HG03066 (cell line): Measurements from ENCODE around the gene ZNF618.

ENCODE experiments used
- ATAC-seq: cut with Tn5 transposase; IDR thresholded peaks from one replicate; pipeline ENCODE4 v1.9.1; 2021; ENCODE audit warnings: low read depth; ENCODE audit not compliant: unreplicated experiment

Gene ZNF618

DNA sequence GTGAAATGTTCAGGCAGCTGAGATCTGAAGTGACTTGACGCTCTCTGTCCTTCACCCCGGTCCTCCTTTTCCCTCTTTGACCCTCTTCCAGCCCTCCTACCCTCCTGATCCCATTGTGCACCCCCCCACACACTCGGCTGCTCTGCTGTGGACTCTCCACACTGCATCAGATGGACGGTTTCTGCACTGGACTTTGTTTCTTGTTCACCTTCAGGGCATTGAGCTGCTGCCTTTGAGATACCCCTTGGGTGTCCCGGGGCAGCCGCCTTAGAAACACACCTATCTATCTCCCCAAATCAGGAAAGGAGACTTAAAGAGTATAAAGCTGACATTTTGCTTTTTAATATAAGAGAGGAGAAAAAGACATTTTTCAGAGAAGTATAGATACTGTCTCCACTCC, 174.5 kb downstream of the ZNF618 start:
- no peak for ATAC-seq

DNA sequence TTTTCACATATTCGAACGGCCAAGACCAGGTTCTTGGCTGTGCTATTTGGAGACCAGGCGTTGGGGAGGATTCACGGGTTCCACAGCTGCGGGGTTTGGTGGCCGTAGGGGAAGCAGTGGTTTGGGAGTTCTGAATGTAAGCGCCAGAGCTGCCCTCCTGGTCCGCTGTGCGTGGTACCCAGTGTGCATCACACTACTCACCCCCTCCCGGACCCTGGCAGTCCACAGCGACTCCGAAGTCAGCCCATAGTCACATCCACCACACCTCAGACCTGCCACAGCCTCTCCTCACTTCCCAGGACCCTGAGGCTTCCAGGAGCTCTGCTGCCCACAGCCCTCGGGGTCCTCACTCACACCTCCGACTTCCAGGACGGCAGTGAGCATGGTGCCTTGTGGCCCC, 175.2 kb downstream of the ZNF618 start:
- no peak for ATAC-seq

DNA sequence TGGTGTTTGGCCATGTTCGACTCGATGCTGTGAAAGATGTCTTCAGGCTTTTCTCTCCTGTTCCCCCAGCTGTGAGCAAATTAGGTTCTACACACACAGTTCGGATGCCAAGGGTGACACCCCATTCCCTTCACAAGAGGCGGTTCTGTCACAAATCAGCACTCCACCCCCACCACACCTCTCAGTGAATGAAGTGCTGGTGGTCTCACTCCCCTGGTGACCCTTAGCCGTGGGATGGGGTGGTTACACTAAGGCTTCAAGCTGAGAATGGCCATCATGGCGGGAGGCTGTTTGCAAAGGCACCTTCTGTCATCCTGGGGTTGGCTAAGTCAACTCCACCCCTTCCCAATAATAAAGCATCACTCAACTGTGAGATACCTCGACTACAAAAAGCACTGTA, 175.6 kb downstream of the ZNF618 start:
- ATAC-seq: no peak

DNA sequence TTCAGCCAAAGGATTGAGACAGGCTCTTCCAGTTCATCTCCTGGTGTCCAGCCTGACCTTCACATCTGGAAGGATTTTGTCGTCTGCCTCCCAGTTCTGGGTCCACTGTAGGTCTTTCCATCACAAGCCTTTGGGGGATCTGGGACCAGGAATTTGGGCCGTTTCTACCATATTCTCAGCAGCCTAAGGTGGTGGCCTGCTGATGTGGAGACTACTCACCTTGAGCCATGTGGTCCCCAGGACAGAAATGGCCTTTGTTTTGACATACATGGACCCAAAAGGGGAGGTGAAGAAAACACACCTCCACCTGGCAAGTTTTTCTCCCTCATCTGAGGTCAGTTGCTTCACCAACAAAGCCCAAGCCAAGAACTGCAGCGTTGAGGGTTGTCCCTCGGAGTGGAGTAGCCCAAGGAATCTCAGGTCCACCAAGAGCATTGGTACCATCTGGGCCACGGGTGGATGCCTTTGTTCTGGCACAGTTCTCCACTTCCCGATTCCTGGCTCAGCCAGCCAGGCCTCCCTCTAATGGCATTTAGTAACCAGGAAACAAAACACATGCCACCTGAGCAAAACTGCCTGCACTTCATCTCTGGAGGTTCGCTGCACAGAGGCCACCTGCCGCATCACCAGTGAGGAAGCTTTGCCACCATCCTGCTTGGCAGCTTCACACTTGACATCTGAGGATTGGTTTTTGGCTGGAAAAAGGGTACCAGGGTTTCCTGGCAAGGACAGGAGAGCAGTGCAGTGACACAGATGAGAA, 177.3 kb downstream of the ZNF618 start:
- ATAC-seq: no peak

DNA sequence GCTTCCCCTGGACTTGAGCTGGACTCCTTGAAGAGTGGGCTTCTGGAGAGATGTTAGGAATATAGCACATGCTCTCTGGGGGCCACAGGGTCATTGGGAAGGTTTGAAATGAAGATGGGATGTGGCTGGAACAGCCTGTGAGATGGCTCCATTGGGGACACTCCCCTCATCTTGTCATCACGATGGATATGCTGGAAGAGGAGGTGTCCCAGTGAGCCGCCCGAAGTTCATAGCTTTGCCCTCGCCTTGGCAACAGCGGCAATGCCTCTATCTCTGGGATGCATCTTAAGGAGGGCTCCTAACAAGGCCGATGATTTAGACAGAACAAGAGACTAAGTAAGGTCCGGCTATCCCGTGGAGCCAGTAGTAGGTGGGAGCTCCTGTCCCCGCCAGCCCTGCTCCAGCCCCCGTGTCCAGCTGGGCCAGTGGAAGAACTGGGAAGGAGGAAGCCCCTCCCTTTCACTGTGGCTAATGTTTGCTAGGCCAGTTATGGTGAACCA, 178.1 kb downstream of the ZNF618 start:
- ATAC-seq: no peak

DNA sequence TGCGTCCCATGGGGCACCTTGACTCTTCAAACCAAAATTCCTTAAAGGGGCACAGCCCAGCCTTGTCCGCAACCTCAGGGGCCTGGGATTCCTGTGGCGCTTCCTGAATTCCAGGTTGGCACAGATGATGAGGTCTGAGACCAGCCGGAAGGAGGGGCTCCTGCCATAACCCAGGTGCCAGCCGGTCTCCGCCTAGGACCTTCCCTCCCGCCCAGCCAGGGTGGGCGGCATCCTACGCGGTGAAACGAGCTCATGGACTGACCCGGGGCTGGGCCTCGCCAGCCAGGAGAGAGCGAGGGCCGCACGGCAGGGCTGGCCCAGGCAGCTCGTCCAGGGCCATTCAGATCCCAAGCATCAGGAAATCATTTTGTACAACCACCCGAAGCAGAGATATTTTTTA, 179.0 kb downstream of the ZNF618 start:
- no peak for ATAC-seq

DNA sequence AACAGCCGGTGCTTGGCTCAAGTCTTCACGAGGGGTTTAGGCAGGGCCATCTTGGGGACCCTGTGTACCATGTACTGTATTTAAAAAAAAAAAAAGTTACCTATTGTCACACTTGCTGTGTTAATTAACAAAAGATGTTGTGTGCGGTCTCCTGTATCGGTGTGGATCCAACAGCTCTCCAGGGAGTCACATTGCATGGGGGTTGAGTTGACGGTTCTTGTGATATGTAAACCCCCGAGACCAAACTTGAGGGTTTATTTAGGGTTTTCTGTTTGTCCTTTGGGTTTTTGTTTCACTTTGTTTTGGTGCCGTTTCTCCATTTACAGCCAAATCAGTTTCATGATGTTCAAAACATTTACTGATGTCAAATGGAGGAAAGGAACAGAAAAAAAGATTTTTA, 179.8 kb downstream of the ZNF618 start:
- no peak for ATAC-seq

DNA sequence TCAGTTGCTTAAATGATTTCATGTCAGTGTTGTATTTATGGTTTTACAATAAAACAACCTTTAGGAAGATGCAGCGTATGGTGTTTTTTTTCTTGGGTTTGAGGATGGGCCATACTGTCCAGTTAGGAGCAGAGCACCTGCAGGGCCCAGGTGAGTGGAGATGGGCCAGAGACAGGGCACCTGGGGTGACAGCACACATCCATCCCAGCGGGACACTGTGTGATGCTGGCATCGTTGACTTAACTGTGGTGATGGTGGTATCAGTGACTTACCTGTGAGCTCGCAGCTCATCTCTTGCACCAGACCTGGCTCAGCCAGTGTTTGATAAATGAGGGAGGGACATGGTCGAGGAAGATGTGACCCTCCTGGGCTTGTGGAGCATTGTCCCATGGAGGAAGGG, 180.4 kb downstream of the ZNF618 start:
- no peak for ATAC-seq

DNA sequence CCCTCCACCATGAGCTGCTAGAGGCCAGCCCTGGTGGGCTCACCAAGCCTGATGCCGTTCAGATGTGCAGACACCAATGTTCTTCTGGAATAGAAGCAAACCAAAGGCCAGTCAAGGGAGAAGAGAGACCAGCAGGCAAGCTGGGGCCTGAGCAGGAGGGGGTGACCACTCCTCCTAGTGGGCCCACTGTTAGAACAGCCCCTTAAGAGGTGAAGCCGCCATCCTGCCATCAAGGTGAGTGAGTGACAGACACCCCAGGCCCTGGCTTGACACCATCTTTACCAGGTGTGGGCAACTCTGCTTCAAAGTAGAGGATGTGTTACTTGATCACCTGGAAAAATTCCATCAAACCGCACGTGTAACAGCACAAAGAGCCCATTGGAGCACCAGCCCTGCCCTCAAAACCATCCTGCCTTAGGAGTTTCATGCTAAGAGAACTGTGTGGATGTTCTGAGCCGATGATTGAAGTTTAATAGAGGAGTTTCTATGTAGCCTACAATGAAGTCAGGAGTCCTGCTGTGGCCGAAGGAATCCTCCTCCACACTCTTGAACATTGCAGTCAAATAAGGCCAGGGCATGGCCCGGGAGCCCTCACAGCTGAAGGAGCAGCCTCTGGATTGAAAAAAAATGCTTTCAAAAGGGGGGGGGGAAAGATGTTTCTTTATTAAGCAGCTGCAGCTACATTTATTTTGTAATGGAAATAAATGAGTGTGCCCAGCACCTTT, 181.2 kb downstream of the ZNF618 start:
- ATAC-seq: no peak

DNA sequence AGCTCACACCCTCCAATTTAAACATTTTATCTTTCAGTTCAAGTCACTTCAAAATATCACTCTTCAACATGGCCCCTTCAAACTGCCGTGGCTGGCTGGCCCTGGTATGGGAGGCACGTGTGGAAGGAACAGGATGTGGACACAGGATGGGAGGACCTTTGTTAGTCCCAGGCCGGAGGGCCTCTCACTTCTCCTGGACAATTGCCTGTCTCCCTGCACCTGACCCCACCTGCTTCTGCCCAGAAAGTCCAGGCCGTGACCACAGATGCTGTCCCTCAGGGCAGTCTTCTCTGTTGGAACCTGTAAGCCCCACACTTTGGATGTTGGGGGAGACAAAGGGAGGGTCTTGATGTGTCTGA, 182.6 kb downstream of the ZNF618 start:
- no peak for ATAC-seq

DNA sequence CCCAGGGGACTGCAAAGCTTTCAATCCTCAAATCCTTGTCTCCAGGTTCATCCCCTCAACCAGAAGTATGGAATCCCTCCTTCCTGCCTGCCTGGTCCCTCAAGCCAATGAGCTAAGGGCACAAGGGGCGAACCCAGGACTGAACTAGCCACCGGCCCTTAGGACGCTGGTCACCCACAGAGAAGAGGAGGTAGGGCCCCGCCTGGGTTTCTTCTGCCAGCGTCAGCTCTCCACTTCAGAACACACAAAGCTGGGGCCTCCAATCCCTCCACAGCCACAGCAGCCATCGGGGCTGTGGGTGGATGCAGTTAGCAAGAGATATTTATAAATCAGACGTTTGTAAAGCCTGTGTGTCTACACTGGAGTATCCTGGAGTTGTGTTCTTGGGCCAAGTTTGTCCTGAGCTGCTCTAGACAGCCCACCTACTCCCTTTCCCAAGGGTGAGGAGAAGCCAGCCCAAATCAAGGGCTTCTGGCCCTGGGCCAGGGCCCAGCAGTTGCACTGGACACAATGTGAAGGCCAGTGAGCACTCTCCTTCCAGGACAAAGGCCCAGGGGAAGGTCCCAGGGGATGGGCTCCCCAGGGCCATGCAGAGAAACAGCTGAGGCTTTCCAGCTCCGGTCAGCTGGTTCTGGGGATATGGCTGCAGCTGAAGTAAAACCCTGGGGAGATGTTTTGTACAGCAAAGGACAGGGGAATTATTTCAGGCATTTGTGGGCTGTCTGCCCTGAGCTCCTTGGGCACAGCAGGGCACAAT, 183.1 kb downstream of the ZNF618 start:
- ATAC-seq: no peak

DNA sequence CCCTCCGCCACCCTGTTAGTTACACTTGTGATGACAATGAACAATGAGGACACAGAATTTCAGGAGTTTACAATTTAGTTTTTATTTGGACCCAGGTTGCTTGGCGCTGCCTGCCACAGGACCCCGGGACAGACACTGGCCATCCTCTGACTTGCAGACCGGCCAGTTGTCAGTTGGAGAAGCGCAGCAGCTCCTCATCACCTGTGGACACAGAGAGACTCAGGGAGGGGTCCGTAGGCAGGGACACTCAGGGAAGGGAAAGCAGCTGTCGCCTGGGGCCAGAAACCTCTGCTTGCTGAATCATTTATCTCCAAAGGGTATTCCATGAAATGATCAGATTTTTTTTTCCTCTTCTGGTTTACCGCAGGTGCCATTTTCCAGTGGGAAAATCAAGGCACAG, 184.0 kb downstream of the ZNF618 start:
- no peak for ATAC-seq

DNA sequence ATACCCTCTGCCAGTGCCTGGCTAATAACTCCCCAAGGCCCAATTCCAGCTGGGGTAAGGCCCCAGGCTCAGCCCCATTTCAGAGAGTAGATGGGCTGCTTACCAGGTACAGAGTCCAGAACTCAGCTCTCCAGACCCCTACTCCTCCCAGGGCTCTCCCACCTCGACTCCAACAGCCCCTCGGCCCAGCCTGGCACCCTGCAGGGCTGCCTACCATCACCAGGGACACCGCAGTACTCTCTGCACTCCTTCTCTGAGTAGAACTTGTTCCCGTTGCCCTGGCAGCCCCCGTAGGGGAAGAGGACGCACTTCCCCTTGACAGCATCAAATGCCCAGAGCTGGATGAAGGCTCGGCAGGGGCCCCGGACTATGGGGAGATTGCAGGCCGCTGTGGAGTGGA, 184.6 kb downstream of the ZNF618 start:
- ATAC-seq: no peak

DNA sequence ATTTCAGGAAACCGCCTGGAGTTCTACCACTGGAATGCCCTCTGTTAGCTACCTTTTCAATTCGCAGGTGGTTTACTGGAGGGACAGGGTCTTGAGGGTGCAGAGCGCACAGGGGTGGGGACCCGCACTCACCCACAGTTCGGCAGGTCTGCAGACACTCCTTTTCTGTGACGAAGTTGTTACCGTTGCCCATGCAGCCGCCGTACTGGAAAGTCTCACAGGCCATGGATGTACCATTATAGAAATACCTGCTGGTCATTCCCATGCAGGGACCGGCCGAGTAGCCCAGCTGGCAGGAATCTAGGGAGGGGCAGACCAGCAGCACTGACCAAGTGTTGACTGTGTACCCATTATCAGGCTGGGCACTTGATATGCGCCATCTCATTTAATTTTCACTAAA, 185.2 kb downstream of the ZNF618 start:
- no peak for ATAC-seq

DNA sequence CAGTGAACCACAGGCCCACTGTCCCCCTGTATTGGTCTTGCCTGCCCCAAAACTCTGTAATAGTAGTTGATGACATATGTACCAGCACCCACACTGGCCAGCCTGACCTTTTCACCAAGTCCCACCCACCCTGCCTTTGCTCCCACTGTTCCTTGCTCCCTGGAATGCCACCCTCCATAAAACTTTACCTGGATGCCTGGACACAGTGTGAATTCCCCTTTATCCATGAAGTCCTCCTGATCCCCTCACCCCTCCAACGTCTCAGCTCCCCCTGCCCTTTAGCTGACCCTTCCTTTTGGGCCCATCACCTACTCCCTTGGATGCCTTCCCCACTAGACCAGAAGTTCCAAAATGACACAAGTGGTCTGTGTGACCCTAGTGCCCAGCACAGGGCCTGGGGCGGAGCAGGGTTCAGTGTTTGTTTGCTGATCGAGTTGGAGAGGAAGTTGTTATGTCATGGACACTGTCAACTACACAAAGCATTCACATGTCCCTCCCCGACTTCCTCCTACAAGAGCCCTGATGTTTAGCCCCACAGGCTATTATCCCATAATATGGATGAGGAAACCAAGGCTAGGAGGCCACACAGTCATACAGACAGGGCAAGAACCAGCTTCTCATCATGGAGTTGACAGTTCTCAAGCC, 185.8 kb downstream of the ZNF618 start:
- ATAC-seq: no peak

DNA sequence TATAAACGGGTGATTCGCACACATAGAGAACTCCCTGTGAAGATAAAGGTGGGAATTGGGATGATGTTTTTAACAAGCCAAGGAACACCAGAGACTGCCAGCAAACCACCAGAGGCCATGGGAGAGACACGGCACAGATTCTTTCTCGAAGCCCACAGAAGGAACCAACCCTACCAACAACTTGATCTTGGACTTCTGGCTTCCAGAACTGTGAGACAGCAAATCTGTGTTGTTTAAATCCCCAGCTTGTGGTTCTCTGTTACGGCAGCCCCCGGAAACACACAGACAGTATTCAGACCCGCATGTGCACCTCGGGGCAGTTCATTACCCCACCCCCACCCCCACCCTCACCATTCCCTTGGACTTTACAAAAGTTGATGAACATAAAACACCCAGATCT, 189.2 kb downstream of the ZNF618 start:
- ATAC-seq: no peak

DNA sequence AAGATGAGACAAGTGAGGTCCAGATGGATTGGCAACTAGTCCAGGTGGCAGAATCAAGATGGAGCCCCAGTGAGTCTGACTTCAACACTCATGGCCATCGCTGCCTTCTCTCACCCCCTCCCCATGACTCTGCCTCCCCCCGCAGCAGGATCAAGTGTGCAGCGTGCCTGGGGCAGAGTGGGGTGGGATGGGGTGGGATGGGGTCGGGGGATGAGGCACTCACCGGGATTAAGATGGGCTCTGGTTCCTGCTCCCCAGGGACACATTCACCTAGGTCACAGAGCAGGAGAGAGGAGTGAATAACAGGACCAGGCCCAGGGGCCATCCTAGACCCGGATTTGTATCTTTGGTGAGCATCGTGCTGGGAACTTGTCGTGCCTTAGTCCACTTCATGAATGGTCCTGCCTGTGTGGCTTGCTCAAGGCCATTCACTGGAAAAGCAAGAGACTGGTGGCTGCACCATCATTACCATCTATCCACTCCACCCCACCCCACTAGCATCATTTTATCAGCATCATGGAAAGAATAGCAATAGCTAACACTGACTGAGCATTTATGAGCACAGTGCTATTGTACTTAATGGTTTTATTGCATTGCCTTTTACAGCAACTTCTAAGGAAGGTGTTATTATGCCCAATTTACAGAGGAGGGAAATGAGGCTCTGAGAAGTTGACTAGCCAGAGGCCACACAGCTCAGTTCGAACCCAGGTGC, 193.5 kb downstream of the ZNF618 start:
- ATAC-seq: no peak

DNA sequence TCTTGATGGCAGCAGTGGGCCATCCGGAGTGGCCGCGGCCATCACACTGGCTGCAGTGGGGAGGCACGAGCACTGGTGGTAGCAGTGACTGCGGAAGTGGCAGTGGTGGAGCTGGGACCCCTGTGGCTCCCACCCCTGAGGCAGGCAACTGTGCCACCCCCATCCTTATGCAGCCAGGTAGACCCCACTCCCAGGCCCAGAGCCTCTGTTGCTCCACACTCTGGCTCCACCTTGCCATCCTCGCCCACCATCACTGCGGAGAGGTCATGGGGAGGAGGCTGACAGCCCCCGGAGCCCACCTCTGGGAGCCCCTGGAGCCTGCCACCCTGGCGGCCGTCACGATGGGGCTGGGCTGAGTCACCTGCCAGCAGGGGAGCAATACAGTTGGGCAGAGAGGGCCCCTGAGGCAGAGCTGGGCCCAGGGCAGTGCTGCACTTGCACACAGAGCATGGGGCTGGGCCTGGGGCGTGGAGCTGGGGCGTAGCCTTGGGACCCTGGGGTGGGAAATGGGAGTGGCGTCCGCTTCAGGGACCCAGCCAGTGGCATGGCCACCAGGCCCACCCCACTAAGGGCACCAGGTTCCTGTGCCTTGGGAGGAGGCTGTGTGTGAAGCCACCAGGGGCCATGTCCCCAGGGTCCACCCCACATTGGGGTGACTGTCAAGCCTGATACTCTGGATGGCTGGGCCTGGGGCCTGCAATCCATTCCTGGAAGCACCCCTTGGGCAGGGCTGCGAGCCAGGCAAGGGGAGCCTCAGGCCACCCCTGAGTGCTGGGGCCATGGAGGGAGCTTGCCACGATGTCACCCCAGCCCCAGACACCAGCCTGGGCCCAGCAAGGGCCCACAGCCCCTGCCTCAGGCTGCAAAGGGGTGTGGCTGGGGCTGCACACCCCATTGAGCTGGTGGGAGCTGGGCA, 194.3 kb downstream of the ZNF618 start:
- ATAC-seq: no peak

DNA sequence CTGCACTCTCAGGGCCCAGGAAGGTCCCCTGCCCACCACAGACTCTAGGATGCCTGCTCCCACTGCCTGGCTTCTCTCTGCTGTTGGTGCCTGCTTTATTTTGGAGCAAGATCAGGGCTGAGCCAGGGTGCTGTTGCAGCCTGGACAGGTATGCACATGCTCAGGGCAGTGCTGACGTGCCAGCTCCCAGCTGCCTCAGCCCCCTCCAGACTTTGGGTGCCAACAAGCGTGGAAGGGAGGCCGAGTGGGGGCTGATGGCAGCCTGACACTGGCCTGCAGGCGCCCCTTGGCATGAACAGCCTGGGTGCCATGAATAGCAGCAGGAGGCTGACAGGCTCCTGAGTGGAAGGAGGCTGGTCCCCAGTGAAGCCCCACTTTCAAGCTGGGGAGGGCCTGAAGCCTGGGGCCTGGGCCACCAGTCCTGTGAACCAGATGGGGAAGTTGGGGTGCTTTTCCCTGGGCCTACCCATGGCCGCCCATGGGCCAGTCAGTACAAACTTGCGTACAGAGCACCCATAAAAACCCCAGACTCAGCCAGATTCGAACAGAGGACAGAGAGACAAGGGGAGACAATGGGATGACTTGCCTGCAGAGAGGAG, 195.2 kb downstream of the ZNF618 start:
- no peak for ATAC-seq
